Keratinocyte (primary cell): ENCODE results near the gene NR1H3.

Experiments
- CTCF ChIP-seq, 3 experiments: IDR thresholded peaks in 1 of 3; conservative IDR thresholded peaks in 1 of 3; optimal IDR thresholded peaks in 1 of 3; 2 replicates in 2 of 3; 3 replicates in 1 of 3; pipeline versions ENCODE3 to v1.5.1; 2011; ENCODE audit warnings: low read length in 3 of 3, mild to moderate bottlenecking in 3 of 3, moderate library complexity in 2 of 3, control low read depth in 1 of 3, inconsistent platforms in 1 of 3; ENCODE audit not compliant: insufficient read depth in 2 of 3; ENCODE audit errors: extremely low read depth in 1 of 3
- EZH2 ChIP-seq: IDR thresholded peaks from one replicate; pipeline ENCODE4 v1.6.1; 2012; ENCODE audit warnings: inconsistent platforms, mild to moderate bottlenecking, low read length, moderate library complexity

DNA sequence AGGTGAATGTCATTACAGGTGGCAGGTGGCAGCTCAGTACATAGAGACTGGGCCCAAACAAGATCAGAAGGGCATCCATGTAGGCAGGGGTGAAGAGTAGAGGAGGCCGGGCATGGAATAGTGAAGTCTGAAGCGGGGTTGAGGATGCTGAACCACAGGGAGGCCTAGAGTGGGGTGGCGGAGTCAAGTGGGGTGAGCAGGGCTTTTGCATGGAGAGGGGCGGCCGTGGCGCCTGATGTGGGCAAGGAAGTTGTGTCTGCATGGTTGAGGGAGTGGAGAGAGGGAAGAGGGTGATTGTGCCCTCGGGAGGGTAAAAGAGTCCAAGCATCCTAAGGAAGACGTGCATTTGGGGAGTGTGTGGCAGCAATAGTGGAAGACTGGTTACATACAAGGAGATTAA lies 28.6 kb upstream of the NR1H3 start:
- TF ChIP-seq CTCF (optimal IDR thresholded peaks at IDR 0.05 in 1 of 3, IDR thresholded peaks at IDR 0.05 in 1 of 3, conservative IDR thresholded peaks at IDR 0.05 in 1 of 3; ENCODE audit: extremely low read depth in 1 of 3, insufficient read depth in 2 of 3, low read length in 3 of 3), result no peak
- no peak for TF ChIP-seq EZH2
